SK-N-MC (cell line): Measurements from ENCODE around the gene LCORL.

Experiments used
- EZH2 ChIP-seq: fragments of 200-600 bp; sonication (generic); IDR thresholded peaks from one replicate; pipeline ENCODE4 v1.6.1; 2017; ENCODE audit warnings: antibody characterized with exemption
- POLR2AphosphoS5 ChIP-seq: IDR thresholded peaks from 2 replicates; pipeline ENCODE4 v1.6.1; 2012; ENCODE audit warnings: mild to moderate bottlenecking, low read depth, low read length, borderline replicate concordance

GRCh38 chr4:18025288-18025687 is 3.7 kb upstream of the LCORL start:
- TF ChIP-seq EZH2 = no peak
- no peak for TF ChIP-seq POLR2AphosphoS5
